HG02840 (cell line): ENCODE results near the gene CSRNP2.

Experiments
- ATAC-seq: cut with Tn5 transposase; IDR thresholded peaks from one replicate; pipeline ENCODE4 v1.9.1; 2021; ENCODE audit warnings: mild to moderate bottlenecking, moderate library complexity, moderate number of reproducible peaks; ENCODE audit not compliant: unreplicated experiment, low FRiP score

CSRNP2 gene, protein sequence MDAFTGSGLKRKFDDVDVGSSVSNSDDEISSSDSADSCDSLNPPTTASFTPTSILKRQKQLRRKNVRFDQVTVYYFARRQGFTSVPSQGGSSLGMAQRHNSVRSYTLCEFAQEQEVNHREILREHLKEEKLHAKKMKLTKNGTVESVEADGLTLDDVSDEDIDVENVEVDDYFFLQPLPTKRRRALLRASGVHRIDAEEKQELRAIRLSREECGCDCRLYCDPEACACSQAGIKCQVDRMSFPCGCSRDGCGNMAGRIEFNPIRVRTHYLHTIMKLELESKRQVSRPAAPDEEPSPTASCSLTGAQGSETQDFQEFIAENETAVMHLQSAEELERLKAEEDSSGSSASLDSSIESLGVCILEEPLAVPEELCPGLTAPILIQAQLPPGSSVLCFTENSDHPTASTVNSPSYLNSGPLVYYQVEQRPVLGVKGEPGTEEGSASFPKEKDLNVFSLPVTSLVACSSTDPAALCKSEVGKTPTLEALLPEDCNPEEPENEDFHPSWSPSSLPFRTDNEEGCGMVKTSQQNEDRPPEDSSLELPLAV

DNA sequence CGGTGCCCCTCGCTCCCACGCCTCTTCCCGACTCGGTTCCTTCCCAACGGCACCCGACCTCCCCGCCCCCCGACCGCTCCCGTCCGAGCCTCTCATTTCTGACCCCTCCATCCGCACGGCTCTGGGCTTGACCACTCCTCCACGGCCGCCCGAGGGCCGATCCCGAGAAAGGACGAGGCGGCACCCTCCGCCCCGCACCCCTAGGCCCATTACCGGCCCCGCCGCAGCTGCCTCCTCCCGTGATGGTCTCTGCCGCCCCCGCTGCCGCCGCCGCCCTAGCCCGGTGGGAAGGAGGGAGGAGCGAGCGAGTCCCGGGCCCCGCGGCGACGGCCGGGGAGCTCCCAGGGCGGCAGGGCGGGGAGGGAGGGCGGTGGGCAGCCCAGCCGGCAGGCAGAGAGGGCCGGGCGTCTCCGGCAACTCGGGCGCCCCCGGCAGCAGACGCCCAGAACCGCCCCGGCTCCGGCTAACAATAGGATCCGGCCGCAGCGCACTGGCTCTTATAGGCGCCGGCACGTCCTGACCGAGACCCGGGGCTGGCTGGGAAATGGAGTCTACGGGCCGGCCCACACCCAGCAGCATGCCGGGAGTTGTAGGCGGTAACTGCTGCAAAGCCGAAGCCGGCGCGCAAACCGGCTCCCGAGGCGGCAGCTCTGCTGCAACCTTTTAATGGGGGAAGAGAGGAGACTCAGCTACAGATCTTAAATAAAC lies at the start of gene CSRNP2:
CSRNP2 (minus strand) TSS at position 471 of the 708 bp plus-strand sequence. CDS start 7,035 bp downstream, outside the sequence.
- peak; percentile 97 for ATAC-seq

DNA sequence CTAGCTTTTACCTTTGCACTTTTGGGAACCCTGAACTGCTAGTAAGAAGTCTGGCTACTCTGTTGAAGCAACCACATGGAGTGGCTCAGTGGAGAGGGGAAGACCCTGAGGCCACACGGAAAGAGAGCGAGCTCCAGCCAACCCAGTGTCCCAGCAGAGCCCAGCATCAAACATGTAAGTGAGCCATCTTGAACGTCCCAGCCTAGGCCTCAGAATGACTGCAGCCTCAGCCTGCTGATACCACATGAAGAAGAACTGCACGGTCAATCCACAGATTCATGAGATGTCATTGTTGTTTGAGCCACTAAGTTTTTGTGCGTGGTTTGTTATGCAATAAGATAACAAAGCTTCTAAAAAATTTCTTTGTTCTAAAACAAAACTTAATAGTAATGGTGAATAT lies 49.3 kb upstream of the CSRNP2 start:
- ATAC-seq = no peak

DNA sequence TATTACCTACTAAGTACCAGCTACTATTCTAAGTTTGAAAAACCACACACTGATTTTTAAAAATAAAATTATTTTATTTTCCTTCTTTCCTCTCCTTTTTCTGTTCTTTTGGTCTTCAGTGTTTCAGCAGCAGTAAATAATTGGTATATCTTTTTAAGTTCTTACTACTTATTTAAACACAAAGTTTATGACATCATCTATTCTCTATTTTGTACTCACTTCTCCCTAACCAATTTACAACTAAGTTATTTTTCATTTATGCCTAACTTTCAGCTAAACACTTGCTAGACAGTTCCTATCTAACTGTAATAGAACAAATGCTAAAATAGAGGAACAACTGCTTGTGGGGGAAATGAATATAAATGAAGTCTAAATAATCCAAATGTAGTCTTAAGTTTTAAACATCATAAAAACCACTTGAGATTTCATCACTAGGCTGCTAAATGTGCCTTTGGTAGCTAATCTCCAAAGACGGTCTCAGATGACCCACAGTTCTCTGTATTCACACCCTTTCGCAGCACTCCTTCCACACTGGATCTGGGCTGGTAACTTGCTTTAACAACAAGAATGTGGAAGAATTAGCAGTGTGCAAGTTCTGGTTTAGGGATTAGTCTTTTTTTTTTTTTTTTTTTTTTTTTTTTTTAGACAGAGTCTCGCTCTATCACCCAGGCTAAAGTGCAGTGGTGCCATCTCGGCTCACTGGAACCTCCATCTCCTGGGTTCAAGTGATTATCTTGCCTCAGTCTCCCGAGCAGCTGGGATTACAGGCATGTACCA lies 48.5 kb upstream of the CSRNP2 start:
- ATAC-seq = no peak

DNA sequence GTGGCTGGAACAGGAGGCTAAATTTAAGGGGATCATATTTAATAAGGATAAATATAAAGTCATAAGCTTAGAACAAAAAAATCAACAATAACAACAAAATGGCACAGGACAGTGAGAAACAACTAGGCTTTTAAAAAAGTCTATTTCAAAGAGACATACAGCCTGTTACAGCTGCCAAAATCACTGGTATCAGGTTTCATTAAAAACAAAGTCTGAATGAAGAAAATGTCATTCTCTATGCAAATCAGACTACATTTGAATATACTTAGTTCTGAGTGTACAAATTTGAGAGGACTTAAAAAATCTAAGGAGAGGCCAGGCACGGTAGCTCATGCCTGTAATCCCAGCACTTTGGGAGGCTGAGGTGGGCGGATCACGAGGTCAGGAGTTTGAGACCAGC lies 45.5 kb upstream of the CSRNP2 start:
- ATAC-seq = no peak

DNA sequence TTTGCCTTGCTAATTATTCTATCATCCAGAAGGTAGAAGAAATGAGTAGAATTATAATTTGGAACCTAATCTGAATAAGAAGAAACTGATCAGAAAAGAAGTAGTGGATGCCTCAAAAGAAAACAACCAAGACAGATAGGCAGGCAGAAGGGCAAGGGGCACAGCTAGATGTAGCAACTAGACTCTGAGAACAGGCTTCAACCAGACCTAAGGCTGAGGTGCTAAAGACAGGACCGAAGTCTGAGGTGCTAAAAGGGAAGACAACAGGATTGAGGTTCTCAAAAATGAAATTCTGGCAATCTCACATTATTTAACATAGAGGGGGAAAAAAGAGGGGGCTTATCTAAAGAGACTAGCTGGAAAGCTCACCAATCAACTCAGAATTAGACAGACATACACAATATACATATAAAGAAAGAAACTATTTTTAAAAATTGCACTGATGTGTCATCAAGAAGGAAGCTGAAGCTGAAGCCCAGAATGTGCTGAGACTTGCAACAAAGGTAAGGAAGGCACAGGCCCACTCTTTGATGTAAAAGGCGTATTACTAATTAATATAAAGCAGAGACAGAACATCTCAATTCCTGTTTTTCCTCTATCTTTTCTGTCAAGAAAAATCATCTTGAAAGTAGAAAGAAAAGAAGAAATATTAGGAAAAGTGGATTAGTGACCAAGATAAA lies 43.8 kb upstream of the CSRNP2 start:
- no peak for ATAC-seq

DNA sequence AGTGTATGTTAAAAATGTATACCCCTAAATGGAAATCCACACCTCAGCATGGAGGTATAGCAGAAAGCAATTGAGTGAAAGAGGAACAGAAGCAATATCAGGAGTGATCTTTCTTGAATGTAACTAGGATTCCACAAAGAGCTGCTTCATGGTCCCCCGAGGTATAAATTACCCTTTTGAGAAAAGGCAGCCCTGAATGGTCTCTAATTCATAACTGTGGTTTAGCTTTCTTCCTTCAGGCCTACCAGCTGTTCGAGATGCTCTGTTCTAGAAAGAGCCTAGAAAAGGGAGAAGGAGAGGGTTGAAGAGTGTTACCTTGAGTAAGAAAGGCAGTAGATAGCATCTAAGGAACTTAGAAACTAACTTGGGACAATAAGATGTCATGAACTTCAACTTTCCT lies 42.9 kb upstream of the CSRNP2 start:
- ATAC-seq = no peak

DNA sequence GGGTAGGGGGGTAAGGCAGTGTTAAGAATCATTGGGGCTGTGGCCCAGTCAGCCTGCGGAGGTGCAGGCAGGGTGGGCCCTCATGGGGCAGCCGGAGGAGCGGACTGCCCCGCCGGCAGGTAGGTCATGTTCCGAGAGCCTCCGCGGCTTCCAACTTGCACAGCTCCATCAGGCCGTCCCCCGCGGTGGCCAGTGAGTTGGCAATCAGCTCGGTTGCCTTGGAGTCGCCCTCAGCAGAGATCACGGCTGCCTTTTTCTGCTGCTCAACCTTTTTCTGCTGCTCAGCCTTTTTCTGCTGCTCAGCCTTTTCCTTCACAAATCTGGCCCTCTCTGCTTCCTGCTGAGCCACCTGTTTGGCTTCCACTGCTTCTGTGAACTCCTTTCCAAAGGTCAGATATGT lies 41.1 kb upstream of the CSRNP2 start:
- no peak for ATAC-seq

DNA sequence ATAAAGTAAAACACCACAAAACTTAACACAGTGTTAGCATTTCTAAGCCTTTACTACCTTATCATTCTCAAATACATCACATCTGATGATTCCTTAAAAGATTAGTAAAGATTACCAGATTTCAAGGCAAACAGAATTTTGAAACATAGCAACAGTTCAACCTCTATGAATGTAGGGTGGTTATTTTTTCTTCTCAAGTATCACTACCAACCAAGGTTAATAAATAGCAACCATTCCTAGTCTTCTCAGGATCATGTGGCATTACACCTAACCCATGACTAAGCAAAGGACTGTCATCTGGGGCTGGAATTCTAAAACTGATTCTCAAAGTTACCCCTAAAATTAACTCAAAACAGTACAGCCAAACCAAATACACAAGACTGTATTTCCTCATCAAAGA lies 39.4 kb upstream of the CSRNP2 start:
- no peak for ATAC-seq

DNA sequence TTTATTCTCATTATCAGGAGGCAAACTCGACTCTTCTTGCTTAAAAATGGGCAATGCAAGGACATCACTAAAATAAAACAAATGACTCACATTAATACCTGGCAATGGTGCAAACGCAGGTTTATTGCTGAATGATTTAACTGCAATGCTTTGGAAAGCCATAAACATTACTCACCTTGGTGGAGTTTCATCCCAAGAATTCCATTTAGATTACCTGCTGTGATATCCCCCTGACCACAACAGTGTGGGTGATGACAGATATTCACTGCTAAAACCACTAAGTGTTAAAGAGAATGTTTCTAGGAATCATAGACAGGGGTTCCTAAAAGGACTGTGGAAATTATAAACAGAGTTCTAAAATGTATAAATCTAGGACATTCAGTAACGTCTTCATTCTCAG lies 35.3 kb upstream of the CSRNP2 start:
- no peak for ATAC-seq

DNA sequence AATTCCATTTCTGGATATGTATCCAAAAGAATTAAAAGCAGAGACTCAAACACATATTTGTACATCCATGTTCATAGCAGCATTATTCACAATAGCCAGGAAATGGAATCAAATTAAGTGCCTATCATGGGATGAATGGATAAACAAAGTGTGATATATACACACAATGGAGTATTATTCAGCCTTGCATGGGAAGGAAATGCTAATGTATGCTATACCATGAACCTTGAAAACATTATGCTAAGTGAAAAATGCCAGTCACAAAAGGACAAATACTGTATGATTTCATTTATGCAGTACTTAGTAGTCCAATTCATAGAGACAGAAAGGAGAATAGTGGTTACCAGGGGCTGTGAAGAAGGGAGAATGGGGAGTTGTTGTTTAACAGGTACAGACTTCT lies 32.1 kb upstream of the CSRNP2 start:
- ATAC-seq = no peak

DNA sequence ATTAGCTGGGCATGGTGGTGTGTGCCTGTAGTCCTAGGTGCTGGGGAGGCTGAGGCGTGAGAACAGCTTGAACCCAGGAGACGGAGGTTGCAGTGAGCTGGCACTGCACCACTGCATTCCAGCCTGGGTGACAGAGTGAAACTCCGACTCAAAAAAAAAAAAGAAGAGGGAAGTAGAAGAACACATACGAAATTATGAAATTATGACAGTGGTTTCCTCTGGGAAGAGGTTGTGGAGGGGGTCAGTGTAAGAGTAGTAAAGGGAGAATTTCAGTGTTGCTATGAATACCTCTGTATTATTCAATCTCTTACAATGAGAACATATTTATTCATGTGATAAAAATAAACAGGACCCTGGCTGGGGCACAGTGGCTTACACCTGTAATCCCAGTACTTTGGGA lies 24.7 kb upstream of the CSRNP2 start:
- no peak for ATAC-seq

DNA sequence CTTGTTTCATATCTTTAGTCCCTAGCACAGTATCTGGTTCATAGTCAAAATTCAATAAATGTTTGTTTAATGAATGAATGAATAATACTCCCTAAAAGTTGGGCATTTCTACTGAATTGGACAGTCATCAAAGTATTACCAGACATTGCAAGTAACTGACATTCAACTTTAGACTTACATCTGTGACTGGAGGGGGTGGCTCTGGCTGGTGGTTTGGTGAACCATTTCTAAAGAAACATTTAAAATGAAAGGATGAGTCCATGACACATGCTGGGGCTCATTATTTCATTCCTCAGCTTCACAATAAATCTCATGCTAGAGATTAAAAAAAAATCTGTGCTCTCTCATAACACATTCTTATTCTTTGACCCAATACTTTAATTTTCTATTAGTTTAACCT lies 20.6 kb upstream of the CSRNP2 start:
- ATAC-seq = no peak

DNA sequence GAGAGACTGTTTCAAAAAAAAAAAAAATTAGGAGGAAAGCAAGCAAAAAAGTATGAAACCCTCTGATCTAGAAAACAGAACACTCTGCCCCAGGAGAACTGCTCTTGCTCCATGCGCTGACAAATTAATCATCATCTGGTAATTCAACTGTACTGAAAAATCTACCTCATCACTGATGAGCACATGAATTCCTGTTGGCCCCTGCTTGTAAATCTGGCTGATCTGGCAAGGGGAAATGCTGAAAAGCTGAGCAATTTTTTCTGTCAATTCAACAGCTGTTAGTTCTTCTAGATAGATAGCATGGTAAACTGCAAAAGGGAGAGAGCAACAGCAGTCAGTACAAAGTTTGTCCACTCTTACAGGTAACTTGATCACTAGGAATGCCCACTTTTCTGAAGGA lies 15.2 kb upstream of the CSRNP2 start:
- no peak for ATAC-seq

DNA sequence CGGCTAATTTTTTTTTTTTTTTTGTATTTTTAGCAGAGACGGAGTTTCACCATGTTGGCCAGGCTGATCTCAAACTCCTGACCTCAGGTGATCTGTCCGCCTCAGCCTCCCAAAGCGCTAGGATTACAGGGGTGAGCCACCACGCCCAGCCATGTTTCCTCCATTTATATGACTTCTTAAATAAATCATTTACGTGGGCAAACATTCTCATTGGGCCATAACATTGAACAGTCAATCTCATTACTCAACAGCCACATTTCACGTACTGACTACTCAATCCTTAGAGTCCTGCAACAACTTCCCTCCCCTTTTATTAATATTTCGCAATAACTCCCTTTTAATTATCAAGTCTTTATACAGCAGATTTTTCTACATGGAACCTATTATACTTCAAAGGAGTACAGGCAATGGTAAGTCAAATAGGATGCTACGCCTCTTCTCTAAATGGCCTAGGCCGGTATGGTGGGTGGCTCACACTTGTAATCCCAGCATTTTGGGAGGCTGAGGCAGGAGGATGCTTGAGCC lies 7.4 kb upstream of the CSRNP2 start:
- ATAC-seq = no peak

DNA sequence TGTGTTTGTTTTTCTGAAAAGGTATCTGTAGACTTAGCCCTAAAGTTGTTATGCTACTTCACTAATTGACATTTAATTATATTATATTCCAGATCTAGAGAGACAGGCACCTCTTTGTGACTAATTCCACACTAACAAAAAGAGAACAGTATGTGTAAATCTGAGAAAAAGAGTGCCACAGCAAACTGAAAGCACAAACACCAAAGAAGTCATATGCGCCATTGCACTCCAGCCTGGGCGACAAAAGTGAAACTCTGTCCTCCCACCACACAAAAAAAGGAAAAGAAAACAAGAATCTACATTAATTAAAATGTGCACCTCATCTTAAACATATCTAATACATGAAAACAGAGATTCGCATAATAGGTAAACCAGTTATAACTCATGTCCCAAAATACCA lies 4.4 kb upstream of the CSRNP2 start:
- ATAC-seq = no peak

DNA sequence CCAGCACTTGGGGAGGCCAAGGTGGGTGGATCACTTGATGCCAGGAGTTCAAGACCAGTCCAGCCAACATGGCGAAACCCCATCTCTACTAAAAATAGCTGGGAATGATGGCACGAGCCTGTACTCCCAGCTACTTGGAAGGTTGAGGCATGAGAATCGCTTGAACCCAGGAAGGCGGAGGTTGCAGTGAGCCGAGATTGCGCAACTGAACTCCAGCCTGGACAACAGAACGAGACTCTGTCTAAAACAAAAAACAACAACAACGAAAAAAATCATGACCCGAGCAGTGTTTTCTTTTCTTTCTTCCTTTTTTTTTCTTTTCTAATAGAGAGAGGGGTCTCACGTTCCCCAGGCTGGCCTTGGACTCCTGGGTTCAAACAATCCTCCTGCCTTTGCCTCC lies 3.5 kb upstream of the CSRNP2 start:
- ATAC-seq = no peak

DNA sequence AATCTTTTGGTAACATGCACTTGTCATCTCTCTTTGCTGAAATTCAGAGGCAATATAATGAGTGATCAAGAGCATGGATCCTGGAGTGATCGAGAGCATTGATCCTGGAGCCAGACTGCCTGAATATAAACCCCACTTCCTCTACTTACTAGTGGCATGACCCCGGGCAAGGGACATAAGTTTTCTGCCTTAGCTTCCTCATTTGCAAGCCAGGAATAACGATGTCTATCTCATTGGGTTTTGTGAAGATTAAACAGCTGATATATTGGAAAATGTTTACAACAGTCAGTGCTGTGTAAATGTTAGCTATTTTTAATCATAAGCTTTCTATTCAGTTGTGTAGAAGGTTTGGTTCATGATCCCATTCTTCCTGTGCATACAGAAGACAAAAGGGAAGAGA lies 2.4 kb upstream of the CSRNP2 start:
- no peak for ATAC-seq

DNA sequence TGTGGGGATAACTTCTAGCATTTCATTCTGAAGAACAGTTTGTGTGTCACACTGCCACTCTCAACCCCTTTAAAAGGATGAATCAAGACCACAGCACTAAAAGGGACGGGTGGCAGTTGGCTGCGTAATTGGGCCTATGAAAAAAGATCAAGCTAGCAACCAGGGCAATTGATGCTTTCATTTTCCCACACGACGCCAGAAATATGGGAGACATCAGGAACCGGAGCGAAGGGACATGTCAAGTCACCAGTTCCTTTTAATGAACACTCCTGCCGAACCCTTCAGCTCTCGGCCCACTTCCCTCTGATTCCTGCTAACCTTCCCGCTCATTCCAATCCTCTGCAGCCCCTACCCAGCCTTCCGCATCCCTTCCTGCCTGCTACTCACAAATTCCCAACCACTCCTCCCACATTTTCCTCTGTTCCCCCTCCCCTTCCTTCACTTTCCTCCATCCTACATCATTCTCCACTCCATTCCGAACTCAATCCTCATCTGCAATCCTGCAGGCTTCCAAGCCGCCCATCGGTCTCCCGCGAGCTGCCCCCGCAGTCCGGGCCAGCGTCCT lies 753 bp downstream of the CSRNP2 start:
- ATAC-seq = no peak

DNA sequence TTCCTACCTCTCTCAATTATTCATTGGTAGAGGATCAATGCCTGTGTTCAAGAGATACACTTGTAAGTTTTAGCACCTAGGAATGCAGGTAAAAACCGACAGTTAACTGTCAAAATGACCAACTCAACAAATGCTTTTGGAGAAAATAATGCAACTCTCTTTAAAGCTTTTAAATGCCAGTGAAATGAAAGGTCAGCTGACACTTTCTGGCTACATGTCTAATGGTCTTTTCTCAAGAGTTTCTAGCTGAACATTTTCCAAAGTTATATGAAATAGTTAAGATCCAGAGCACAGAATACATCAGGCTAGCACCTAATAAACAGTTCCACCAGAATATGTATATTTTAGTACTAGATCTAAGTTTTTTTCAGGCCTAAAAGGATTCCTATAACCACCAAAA lies 2.0 kb downstream of the CSRNP2 start:
- no peak for ATAC-seq

DNA sequence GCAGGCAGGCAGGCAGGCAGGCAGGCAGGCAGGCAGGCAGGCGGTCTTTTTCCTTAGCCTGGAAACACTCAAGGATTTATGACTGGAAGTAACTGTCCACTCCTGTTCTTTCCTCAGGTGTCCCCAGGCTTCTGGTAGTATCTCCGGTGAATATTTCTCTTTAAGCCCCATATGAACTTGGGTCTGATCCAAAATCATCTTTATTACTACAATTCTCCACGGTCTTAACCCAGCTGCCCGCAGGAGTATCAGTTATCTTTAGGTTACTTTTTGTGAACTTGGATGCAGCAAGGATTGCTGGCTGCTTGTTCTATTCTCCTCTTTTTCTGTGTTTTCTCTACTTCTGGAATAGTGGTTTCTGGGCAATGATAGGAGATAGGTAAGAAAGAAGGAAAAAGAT lies 3.3 kb downstream of the CSRNP2 start:
- no peak for ATAC-seq
